SK-N-SH (cell line): ENCODE measurements around the gene GRAMD2A. TPM values are rescaled to one million over a fixed set of nuclear protein-coding genes. Genes with fewer than 3 reads are reported as not detected.

ENCODE experiments used
- CTCF ChIA-PET: fragments of 300-600, 350-600 bp; formaldehyde crosslinking; extraction: SDS; loops from one replicate; lab custom pipeline; 2021; lab: Yijun Ruan, JAX
- POLR2A ChIA-PET: fragments of 350-600 bp; sonication (Branson Sonifier 250); formaldehyde crosslinking; extraction: SDS; loops from one replicate; lab custom pipeline; 2020; ENCODE audit warnings: antibody characterized with exemption, inconsistent platforms; lab: Yijun Ruan, JAX
- DNase-seq: peaks from one replicate; pipeline ENCODE4 v3.0.0; 2012
- H2AFZ ChIP-seq: fragments of 200-600 bp; sonication (generic); 2 replicates; pipeline ENCODE4 v1.8.1; 2016; ENCODE audit warnings: antibody characterized with exemption, mild to moderate bottlenecking, low read depth
- H3F3A ChIP-seq: fragments of 200-600 bp; sonication (generic); replicated peaks from 2 replicates; pipeline ENCODE3; 2016; ENCODE audit warnings: antibody characterized with exemption, mild to moderate bottlenecking; ENCODE audit not compliant: insufficient read depth
- H3K27ac ChIP-seq, 2 experiments: fragments of 200-500 bp in 1 of 2; fragments of 200-600 bp in 1 of 2; sonication (Bioruptor generic) in 1 of 2; sonication (generic), shearing (Covaris generic) in 1 of 2; 2 replicates each; pipeline versions ENCODE4 v1.5.1 to v1.6.1; 2014 to 2016; ENCODE audit warnings: low read depth in 2 of 2, inconsistent platforms in 1 of 2, low read length in 1 of 2, mild to moderate bottlenecking in 1 of 2, mixed read lengths in 1 of 2
- H3K27me3 ChIP-seq: fragments of 200-600 bp; sonication (generic), shearing (Covaris generic); 2 replicates; pipeline ENCODE4 v1.6.1; 2016; ENCODE audit warnings: mixed run types; ENCODE audit not compliant: insufficient read depth
- H3K36me3 ChIP-seq, 2 experiments: fragments of 200-500 bp in 1 of 2; fragments of 200-600 bp in 1 of 2; sonication (Bioruptor generic) in 1 of 2; sonication (generic) in 1 of 2; replicated peaks in 1 of 2; 2 replicates each; pipeline versions ENCODE3 to v1.5.1; 2014 to 2016; ENCODE audit warnings: low read length in 1 of 2, mild to moderate bottlenecking in 1 of 2; ENCODE audit not compliant: insufficient read depth in 2 of 2, control insufficient read depth in 1 of 2
- H3K4me1 ChIP-seq, 2 experiments: fragments of 200-500 bp in 1 of 2; fragments of 200-600 bp in 1 of 2; sonication (Bioruptor generic) in 1 of 2; sonication (generic), shearing (Covaris generic) in 1 of 2; 2 replicates each; pipeline versions ENCODE4 v1.5.1 to v1.6.1; 2014 to 2016; ENCODE audit warnings: low read depth in 1 of 2, low read length in 1 of 2, mixed run types in 1 of 2; ENCODE audit not compliant: insufficient read depth in 2 of 2, control insufficient read depth in 1 of 2
- H3K4me2 ChIP-seq: fragments of 200-600 bp; sonication (generic), shearing (Covaris generic); 2 replicates; pipeline ENCODE4 v1.6.1; 2017; ENCODE audit warnings: mixed run types
- H3K4me3 ChIP-seq, 2 experiments: fragments of 200-500 bp in 1 of 2; fragments of 200-600 bp in 1 of 2; sonication (Bioruptor generic) in 1 of 2; sonication (generic), shearing (Covaris generic) in 1 of 2; 2 replicates each; pipeline versions ENCODE4 v1.5.1 to v1.8.1; 2014 to 2016; ENCODE audit warnings: low read depth in 2 of 2, inconsistent platforms in 1 of 2, low read length in 1 of 2, mild to moderate bottlenecking in 1 of 2, mixed read lengths in 1 of 2, moderate library complexity in 1 of 2
- H3K79me2 ChIP-seq: fragments of 200-600 bp; sonication (generic); 2 replicates; pipeline ENCODE4 v1.8.1; 2017; ENCODE audit warnings: mild to moderate bottlenecking; ENCODE audit not compliant: insufficient read depth
- H3K9ac ChIP-seq: fragments of 200-600 bp; sonication (generic); 2 replicates; pipeline ENCODE4 v1.6.1; 2017; ENCODE audit warnings: mixed run types
- H3K9me2 ChIP-seq: fragments of 200-600 bp; sonication (generic); 2 replicates; pipeline ENCODE4 v1.6.1; 2017; ENCODE audit warnings: mixed run types
- H3K9me3 ChIP-seq: fragments of 200-600 bp; sonication (generic); 2 replicates; pipeline ENCODE4 v1.6.1; 2017; ENCODE audit warnings: mixed run types, mild to moderate bottlenecking, moderate library complexity
- H4K20me1 ChIP-seq: fragments of 200-600 bp; sonication (generic); 2 replicates; pipeline ENCODE4 v1.6.1; 2017; ENCODE audit warnings: mild to moderate bottlenecking, mixed run types; ENCODE audit not compliant: insufficient read depth
- ELF1 ChIP-seq: IDR thresholded peaks from 2 replicates; pipeline ENCODE4 v1.4.0; 2012
- EP300 ChIP-seq, 2 experiments: IDR thresholded peaks; 2 replicates each; pipeline versions ENCODE4 v1.4.0 to v1.6.1; 2012; ENCODE audit warnings: borderline replicate concordance in 1 of 2, low read depth in 1 of 2, low read length in 1 of 2
- FOSL2 ChIP-seq: IDR thresholded peaks from 2 replicates; pipeline ENCODE4 v1.4.0; 2012; ENCODE audit warnings: low read depth, mild to moderate bottlenecking, moderate library complexity, borderline replicate concordance
- GABPA ChIP-seq: IDR thresholded peaks from 2 replicates; pipeline ENCODE4 v1.4.0; 2012; ENCODE audit warnings: low read depth, mild to moderate bottlenecking
- IRF3 ChIP-seq: fragments of 150-350 bp; IDR thresholded peaks from 2 replicates; pipeline ENCODE4 v1.6.1; 2016; ENCODE audit warnings: mild to moderate bottlenecking, low read depth, low read length
- JUND ChIP-seq: IDR thresholded peaks from 2 replicates; pipeline ENCODE4 v1.4.0; 2012
- MAX ChIP-seq: IDR thresholded peaks from 2 replicates; pipeline ENCODE4 v1.4.0; 2012; ENCODE audit warnings: low read depth
- MEF2A ChIP-seq: IDR thresholded peaks from 2 replicates; pipeline ENCODE4 v1.4.0; 2012; ENCODE audit warnings: low read depth, borderline replicate concordance
- NFIC ChIP-seq: IDR thresholded peaks from 2 replicates; pipeline ENCODE4 v1.4.0; 2012; ENCODE audit warnings: borderline replicate concordance
- NRF1 ChIP-seq: IDR thresholded peaks from 2 replicates; pipeline ENCODE4 v1.6.1; 2012; ENCODE audit warnings: low read depth, mild to moderate bottlenecking, low read length
- POLR2AphosphoS5 ChIP-seq: IDR thresholded peaks from 2 replicates; pipeline ENCODE4 v1.6.1; 2012; ENCODE audit warnings: low read depth, low read length
- RAD21 ChIP-seq: IDR thresholded peaks from 2 replicates; pipeline ENCODE4 v1.6.1; 2012; ENCODE audit warnings: mild to moderate bottlenecking, low read length
- RFX5 ChIP-seq: IDR thresholded peaks from 2 replicates; pipeline ENCODE4 v1.6.1; 2012; ENCODE audit warnings: mild to moderate bottlenecking, improper control_type of control experiment, low read length
- SIN3A ChIP-seq: IDR thresholded peaks from 2 replicates; pipeline ENCODE4 v1.6.1; 2012; ENCODE audit warnings: low read depth, mild to moderate bottlenecking, low read length, moderate library complexity, borderline replicate concordance
- SMC3 ChIP-seq: IDR thresholded peaks from 2 replicates; pipeline ENCODE4 v1.6.1; 2012; ENCODE audit warnings: low read depth, low read length, improper control_type of control experiment
- TAF1 ChIP-seq: IDR thresholded peaks from 2 replicates; pipeline ENCODE4 v1.6.1; 2012; ENCODE audit warnings: low read depth, mild to moderate bottlenecking, low read length, moderate library complexity, borderline replicate concordance
- YY1 ChIP-seq: IDR thresholded peaks from 2 replicates; pipeline ENCODE4 v1.4.0; 2012; ENCODE audit warnings: low read depth, mild to moderate bottlenecking
- WGBS: methylation state at CpG from one replicate; pipeline ENCODE4 v1.1.6; 2017; ENCODE audit warnings: low lambda C conversion rate; 5-methylcytosine and 5-hydroxymethylcytosine counted together
- polyA plus RNA-seq, 3 experiments: library from polyadenylated mRNA; depleted of rRNA; stranded (reverse); fragments of >200 nt; gene quantifications; 2 replicates each; pipeline ENCODE4 v1.2.3, GENCODE V29; 2012
- TF ChIP-seq, protein P1 (sequence below): IDR thresholded peaks from 2 replicates; pipeline ENCODE4 v1.4.0; 2012; ENCODE audit warnings: low read depth, borderline replicate concordance
- TF ChIP-seq, protein P2 (sequence below): IDR thresholded peaks from 2 replicates; pipeline ENCODE4; 2012
- TF ChIP-seq, protein P3 (sequence below): fragments of 200-600 bp; sonication (generic); IDR thresholded peaks from 2 replicates; pipeline ENCODE4 v1.6.1; 2017; ENCODE audit warnings: antibody characterized with exemption, mild to moderate bottlenecking, moderate library complexity
- TF ChIP-seq, protein P4 (sequence below): IDR thresholded peaks from 2 replicates; pipeline ENCODE4 v1.6.1; 2012; ENCODE audit warnings: mild to moderate bottlenecking, low read depth, low read length, moderate library complexity

GRAMD2A gene
- polyA plus RNA-seq, 1 of the 3 experiments (the other 2 are of a cell fraction): 0.10 TPM

DNA sequence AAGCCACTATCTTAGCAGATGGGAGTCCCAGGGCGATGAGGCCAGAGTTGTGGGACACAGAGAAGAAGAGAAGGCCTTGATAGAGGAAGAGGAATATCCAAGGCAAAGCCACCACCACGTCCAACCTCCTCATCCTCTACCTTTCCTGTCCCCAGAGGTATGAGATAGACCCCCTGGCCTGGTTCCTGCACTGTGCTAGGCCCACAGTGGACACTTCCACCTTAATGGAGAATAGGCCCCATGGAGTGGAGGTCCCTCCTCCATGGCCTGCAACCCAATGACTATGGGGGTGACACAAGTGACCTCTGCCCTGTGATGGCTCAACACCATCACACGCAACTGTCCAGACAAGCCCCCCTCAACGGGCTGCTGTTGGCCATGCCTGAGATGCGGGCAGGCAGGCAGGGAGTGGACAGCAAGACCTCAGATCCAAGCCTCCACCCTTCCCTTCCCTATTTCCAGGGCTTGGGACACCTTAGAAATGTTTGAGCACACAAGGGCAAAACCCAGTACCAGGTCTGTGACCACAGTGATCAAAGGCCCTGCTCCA lies 36.8 kb downstream of the GRAMD2A start (continued):
- TF ChIP-seq MAX (no peak), RFX5 (no peak), ELF1 (no peak), SIN3A (no peak), MEF2A (no peak), RAD21 (no peak), EP300 (IDR thresholded peaks at IDR 0.05; ENCODE audit: borderline replicate concordance in 1 of 2, low read depth in 1 of 2, low read length in 1 of 2) (no peak), POLR2AphosphoS5 (no peak)
- TF ChIP-seq, protein P1, sequence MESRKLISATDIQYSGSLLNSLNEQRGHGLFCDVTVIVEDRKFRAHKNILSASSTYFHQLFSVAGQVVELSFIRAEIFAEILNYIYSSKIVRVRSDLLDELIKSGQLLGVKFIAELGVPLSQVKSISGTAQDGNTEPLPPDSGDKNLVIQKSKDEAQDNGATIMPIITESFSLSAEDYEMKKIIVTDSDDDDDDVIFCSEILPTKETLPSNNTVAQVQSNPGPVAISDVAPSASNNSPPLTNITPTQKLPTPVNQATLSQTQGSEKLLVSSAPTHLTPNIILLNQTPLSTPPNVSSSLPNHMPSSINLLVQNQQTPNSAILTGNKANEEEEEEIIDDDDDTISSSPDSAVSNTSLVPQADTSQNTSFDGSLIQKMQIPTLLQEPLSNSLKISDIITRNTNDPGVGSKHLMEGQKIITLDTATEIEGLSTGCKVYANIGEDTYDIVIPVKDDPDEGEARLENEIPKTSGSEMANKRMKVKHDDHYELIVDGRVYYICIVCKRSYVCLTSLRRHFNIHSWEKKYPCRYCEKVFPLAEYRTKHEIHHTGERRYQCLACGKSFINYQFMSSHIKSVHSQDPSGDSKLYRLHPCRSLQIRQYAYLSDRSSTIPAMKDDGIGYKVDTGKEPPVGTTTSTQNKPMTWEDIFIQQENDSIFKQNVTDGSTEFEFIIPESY: no peak

GRCh38 chr15:72156928-72157327 lies 40.7 kb downstream of the GRAMD2A start:
- Histone ChIP-seq H4K20me1 (no peaks in the 10 kb centered on the region), H3K4me2 (no peak overlapping the region), H3K9ac (no peak overlapping the region), H3K79me2 (no peaks in the 10 kb centered on the region), H3K27ac (no peak overlapping the region), H3F3A (no peaks in the 10 kb centered on the region), H2AFZ (no peak overlapping the region), H3K9me2 (no peaks in the 10 kb centered on the region), H3K4me1 (peaks cover 10% of the 10 kb centered on the region in 2 experiments; a peak in 1 of 4 replicates), H3K9me3 (no peaks in the 10 kb centered on the region), H3K27me3 (no peaks in the 10 kb centered on the region), H3K36me3 (no peaks in the 10 kb centered on the region), H3K4me3 (no peak overlapping the region)
- no peak for DNase-seq
- ChIA-PET POLR2A (no interaction called here), CTCF (interaction anchor here (0.7 to 3.1 kb wide), 28 partner anchors 8 to 707 kb away, joined by 3 to 59 read pairs (median 10); partner anchors contain the start of genes GRAMD2A and NR2E3)
- TF ChIP-seq, protein P2, sequence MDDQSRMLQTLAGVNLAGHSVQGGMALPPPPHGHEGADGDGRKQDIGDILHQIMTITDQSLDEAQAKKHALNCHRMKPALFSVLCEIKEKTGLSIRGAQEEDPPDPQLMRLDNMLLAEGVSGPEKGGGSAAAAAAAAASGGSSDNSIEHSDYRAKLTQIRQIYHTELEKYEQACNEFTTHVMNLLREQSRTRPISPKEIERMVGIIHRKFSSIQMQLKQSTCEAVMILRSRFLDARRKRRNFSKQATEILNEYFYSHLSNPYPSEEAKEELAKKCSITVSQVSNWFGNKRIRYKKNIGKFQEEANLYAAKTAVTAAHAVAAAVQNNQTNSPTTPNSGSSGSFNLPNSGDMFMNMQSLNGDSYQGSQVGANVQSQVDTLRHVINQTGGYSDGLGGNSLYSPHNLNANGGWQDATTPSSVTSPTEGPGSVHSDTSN: no peak
- no peak for TF ChIP-seq GABPA
- no peak for TF ChIP-seq MAX
- TF ChIP-seq JUND: no peak
- TF ChIP-seq ELF1: no peak
- no peak for TF ChIP-seq NFIC
- TF ChIP-seq FOSL2: no peak
- no peak for TF ChIP-seq TAF1
- TF ChIP-seq, protein P3, sequence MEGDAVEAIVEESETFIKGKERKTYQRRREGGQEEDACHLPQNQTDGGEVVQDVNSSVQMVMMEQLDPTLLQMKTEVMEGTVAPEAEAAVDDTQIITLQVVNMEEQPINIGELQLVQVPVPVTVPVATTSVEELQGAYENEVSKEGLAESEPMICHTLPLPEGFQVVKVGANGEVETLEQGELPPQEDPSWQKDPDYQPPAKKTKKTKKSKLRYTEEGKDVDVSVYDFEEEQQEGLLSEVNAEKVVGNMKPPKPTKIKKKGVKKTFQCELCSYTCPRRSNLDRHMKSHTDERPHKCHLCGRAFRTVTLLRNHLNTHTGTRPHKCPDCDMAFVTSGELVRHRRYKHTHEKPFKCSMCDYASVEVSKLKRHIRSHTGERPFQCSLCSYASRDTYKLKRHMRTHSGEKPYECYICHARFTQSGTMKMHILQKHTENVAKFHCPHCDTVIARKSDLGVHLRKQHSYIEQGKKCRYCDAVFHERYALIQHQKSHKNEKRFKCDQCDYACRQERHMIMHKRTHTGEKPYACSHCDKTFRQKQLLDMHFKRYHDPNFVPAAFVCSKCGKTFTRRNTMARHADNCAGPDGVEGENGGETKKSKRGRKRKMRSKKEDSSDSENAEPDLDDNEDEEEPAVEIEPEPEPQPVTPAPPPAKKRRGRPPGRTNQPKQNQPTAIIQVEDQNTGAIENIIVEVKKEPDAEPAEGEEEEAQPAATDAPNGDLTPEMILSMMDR: no peak
- TF ChIP-seq SMC3: no peak
- no peak for TF ChIP-seq YY1
- TF ChIP-seq EP300 (IDR thresholded peaks at IDR 0.05; ENCODE audit: borderline replicate concordance in 1 of 2, low read depth in 1 of 2, low read length in 1 of 2): no peak
- TF ChIP-seq NRF1: no peak
- TF ChIP-seq, protein P4, sequence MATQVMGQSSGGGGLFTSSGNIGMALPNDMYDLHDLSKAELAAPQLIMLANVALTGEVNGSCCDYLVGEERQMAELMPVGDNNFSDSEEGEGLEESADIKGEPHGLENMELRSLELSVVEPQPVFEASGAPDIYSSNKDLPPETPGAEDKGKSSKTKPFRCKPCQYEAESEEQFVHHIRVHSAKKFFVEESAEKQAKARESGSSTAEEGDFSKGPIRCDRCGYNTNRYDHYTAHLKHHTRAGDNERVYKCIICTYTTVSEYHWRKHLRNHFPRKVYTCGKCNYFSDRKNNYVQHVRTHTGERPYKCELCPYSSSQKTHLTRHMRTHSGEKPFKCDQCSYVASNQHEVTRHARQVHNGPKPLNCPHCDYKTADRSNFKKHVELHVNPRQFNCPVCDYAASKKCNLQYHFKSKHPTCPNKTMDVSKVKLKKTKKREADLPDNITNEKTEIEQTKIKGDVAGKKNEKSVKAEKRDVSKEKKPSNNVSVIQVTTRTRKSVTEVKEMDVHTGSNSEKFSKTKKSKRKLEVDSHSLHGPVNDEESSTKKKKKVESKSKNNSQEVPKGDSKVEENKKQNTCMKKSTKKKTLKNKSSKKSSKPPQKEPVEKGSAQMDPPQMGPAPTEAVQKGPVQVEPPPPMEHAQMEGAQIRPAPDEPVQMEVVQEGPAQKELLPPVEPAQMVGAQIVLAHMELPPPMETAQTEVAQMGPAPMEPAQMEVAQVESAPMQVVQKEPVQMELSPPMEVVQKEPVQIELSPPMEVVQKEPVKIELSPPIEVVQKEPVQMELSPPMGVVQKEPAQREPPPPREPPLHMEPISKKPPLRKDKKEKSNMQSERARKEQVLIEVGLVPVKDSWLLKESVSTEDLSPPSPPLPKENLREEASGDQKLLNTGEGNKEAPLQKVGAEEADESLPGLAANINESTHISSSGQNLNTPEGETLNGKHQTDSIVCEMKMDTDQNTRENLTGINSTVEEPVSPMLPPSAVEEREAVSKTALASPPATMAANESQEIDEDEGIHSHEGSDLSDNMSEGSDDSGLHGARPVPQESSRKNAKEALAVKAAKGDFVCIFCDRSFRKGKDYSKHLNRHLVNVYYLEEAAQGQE: no peak
- no peak for TF ChIP-seq IRF3
- WGBS: 72% methylated on average over 2 of the region's 2 CpGs
